Glutamatergic neuron (in vitro differentiated cells): ENCODE data around the gene WDR88. TPM values are rescaled to one million over a fixed set of nuclear protein-coding genes. Genes with fewer than 3 reads are reported as not detected.

Source experiments
- DNase-seq: peaks from one replicate; pipeline ENCODE4 v3.0.0; 2022
- H3K27ac Mint-ChIP-seq: one replicate; pipeline ENCODE4 v1.8.0; 2020; ENCODE audit warnings: mild to moderate bottlenecking, mixed read lengths, inconsistent platforms; ENCODE audit not compliant: unreplicated experiment
- H3K27me3 Mint-ChIP-seq: one replicate; pipeline ENCODE4 v1.8.0; 2020; ENCODE audit warnings: mild to moderate bottlenecking, moderate library complexity, mixed read lengths, inconsistent platforms; ENCODE audit not compliant: unreplicated experiment
- H3K36me3 Mint-ChIP-seq: one replicate; pipeline ENCODE4 v1.8.0; 2020; ENCODE audit warnings: mild to moderate bottlenecking, mixed read lengths, inconsistent platforms; ENCODE audit not compliant: unreplicated experiment
- H3K4me1 Mint-ChIP-seq: one replicate; pipeline ENCODE4 v1.8.0; 2020; ENCODE audit warnings: mild to moderate bottlenecking, low read depth, mixed read lengths, inconsistent platforms; ENCODE audit not compliant: unreplicated experiment
- H3K4me3 Mint-ChIP-seq: one replicate; pipeline ENCODE4 v1.8.0; 2020; ENCODE audit warnings: mild to moderate bottlenecking, mixed read lengths, inconsistent platforms; ENCODE audit not compliant: unreplicated experiment
- H3K9me3 Mint-ChIP-seq: one replicate; pipeline ENCODE4 v1.8.0; 2020; ENCODE audit warnings: mild to moderate bottlenecking, moderate library complexity, mixed read lengths, inconsistent platforms; ENCODE audit not compliant: unreplicated experiment
- total RNA-seq: library from RNA; stranded (reverse); fragmentation: NEBNext Ultra II Directional; extraction: Animal tissue kit (Norgen Biotek cat#: 25700); gene quantifications from one replicate; pipeline ENCODE4 v1.2.1, GENCODE V29; 2021; ENCODE audit not compliant: unreplicated experiment
- TF ChIP-seq, protein P1 (sequence below): fragments of 200-600 bp; sonication (generic); IDR thresholded peaks from one replicate; pipeline ENCODE4 v1.5.0; 2021; ENCODE audit not compliant: partially characterized antibody, unreplicated experiment

WDR88 gene
- total RNA-seq, 1 donor from 2014 or later = not detected

DNA sequence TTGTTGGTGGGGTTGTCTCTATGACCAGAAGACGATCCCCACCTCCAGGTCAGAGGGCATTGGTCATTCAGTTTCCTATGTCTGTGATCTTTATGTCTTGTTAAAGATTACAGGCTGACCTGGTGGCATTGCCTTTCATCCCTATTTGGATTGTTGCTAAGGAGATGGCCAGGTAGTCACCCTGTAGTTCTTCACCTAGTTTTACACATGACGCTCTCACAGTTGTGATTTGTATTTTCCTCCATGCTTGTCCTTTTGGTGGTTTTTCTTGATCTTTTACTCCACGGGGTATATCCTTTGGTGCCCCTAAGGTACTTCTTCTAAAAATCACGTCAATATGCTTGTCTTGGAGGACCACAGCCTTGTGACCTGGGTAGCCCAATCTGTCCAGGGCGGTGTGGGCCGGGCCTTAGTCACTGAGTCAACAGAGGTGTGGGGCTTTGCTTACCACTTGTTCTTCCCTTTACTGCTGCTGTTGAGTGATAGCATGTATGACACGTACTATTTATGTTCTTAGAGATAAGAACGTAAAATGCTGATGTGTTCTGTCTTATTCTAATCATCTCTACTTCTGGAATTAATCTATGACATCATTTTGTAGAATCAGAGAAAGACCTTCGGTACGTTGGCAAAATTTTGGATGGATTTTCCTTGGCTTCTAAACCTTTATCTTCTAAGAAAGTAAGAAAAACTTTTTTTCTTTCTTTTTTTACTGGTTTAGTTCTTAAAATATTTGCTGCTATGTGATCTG, 30.8 kb upstream of the WDR88 start:
- H3K9me3 Mint-ChIP-seq = no peaks in the 10 kb centered on the region
- H3K27ac Mint-ChIP-seq = no peak overlapping the region
- no peak for DNase-seq
- H3K36me3 Mint-ChIP-seq = no peaks in the 10 kb centered on the region
- TF ChIP-seq, protein P1, sequence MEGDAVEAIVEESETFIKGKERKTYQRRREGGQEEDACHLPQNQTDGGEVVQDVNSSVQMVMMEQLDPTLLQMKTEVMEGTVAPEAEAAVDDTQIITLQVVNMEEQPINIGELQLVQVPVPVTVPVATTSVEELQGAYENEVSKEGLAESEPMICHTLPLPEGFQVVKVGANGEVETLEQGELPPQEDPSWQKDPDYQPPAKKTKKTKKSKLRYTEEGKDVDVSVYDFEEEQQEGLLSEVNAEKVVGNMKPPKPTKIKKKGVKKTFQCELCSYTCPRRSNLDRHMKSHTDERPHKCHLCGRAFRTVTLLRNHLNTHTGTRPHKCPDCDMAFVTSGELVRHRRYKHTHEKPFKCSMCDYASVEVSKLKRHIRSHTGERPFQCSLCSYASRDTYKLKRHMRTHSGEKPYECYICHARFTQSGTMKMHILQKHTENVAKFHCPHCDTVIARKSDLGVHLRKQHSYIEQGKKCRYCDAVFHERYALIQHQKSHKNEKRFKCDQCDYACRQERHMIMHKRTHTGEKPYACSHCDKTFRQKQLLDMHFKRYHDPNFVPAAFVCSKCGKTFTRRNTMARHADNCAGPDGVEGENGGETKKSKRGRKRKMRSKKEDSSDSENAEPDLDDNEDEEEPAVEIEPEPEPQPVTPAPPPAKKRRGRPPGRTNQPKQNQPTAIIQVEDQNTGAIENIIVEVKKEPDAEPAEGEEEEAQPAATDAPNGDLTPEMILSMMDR = no peak
- no peak overlapping the region for H3K4me3 Mint-ChIP-seq
- H3K27me3 Mint-ChIP-seq = no peaks in the 10 kb centered on the region
- H3K4me1 Mint-ChIP-seq = no peaks in the 10 kb centered on the region

DNA sequence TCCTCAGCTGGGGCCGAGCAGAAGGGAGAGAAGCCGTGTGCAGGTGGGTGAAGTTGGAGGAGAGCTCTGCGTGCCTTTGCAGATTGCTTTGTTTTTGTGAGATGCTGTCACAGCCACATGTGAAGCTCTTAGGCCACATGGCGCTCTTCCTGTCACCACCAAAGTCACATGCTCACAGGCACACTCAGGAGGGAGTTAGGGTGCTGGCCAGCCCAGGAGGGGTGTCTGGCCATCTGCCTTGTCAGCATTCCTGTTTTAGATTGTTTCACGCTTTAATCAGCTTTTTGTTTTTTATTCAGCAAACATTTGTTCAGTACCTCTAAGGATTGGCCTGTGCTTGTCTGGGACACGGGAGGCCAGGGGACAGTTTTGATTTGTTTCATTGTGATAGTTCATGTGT, 29.0 kb upstream of the WDR88 start:
- Mint-ChIP-seq H3K36me3 (no peaks in the 10 kb centered on the region), H3K27me3 (no peaks in the 10 kb centered on the region), H3K4me1 (no peaks in the 10 kb centered on the region), H3K9me3 (no peaks in the 10 kb centered on the region), H3K27ac (no peak overlapping the region), H3K4me3 (no peak overlapping the region)
- TF ChIP-seq, protein P1 = no peak
- no peak for DNase-seq

GRCh38 chr19:33108161-33108560, 23.8 kb upstream of the WDR88 start:
- H3K36me3 Mint-ChIP-seq = no peaks in the 10 kb centered on the region
- no peak overlapping the region for H3K27ac Mint-ChIP-seq
- no peaks in the 10 kb centered on the region for H3K4me1 Mint-ChIP-seq
- H3K4me3 Mint-ChIP-seq = no peak overlapping the region
- TF ChIP-seq, protein P1 = no peak
- no peak for DNase-seq
- H3K9me3 Mint-ChIP-seq = no peaks in the 10 kb centered on the region
- H3K27me3 Mint-ChIP-seq = no peaks in the 10 kb centered on the region

GRCh38 chr19:33110137-33110910, 21.6 kb upstream of the WDR88 start:
- no peaks in the 10 kb centered on the region for H3K27me3 Mint-ChIP-seq
- no peaks in the 10 kb centered on the region for H3K4me1 Mint-ChIP-seq
- no peaks in the 10 kb centered on the region for H3K36me3 Mint-ChIP-seq
- H3K27ac Mint-ChIP-seq = no peak overlapping the region
- no peaks in the 10 kb centered on the region for H3K9me3 Mint-ChIP-seq
- H3K4me3 Mint-ChIP-seq = no peak overlapping the region
- no peak for DNase-seq
- TF ChIP-seq, protein P1 = no peak

GRCh38 chr19:33111587-33111986, 20.3 kb upstream of the WDR88 start:
- no peaks in the 10 kb centered on the region for H3K4me1 Mint-ChIP-seq
- TF ChIP-seq, protein P1 = no peak
- no peaks in the 10 kb centered on the region for H3K36me3 Mint-ChIP-seq
- no peak for DNase-seq
- no peak overlapping the region for H3K27ac Mint-ChIP-seq
- no peaks in the 10 kb centered on the region for H3K27me3 Mint-ChIP-seq
- H3K9me3 Mint-ChIP-seq = no peaks in the 10 kb centered on the region
- H3K4me3 Mint-ChIP-seq = no peak overlapping the region
